Amniotic epithelial cell (primary cell): ENCODE measurements around the gene ZFYVE19.

ENCODE experiments used
- DNase-seq: peaks from one replicate; pipeline ENCODE4 v3.0.0-alpha.2; 2010; ENCODE audit warnings: low read depth

The ZFYVE19 gene, protein sequence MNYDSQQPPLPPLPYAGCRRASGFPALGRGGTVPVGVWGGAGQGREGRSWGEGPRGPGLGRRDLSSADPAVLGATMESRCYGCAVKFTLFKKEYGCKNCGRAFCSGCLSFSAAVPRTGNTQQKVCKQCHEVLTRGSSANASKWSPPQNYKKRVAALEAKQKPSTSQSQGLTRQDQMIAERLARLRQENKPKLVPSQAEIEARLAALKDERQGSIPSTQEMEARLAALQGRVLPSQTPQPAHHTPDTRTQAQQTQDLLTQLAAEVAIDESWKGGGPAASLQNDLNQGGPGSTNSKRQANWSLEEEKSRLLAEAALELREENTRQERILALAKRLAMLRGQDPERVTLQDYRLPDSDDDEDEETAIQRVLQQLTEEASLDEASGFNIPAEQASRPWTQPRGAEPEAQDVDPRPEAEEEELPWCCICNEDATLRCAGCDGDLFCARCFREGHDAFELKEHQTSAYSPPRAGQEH

DNA sequence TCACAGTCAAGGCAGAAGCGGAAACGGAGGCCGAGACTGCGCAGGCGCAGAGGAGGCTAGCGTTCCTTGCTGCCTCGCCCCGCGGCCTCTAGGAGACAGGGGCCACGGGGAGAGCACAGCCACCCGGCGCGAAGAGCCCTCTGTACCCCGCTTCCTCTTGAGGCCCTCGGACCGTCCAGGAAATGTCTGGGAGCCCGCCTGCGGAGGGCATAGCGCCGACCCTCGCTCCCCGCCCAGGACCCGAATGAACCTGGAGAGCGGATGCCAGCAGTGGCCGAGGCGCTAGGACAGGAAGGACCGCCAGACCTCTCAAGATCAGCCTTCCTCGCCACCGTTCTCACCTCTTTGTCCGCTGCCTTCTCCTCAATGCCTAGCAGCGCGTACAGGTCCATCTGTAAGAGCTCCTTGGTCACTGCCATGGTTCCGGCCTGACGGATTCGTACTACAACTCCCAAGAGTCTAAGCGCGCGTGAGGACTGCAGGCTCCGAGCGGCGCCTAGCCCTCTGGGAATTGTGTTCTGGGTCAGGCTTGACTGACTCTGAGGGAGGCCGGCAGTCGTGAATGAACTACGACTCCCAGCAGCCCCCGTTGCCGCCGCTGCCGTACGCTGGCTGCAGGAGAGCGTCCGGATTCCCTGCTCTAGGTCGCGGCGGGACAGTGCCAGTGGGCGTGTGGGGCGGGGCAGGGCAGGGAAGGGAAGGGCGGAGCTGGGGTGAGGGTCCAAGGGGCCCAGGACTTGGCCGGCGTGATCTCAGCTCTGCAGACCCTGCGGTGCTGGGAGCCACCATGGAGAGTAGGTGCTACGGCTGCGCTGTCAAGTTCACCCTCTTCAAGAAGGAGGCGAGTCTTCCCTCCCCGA, at the start of gene ZFYVE19, which contains the start of gene DNAJC17:
TSS of gene ZFYVE19 (plus strand) at position 62 of the 860 bp plus-strand sequence. CDS start at position 563, 501 bp downstream.
TSS of gene DNAJC17 (minus strand) at position 446 of the 860 bp plus-strand sequence. CDS start at position 419, 27 bp downstream.
- peak; percentile 97 for DNase-seq

GRCh38 chr15:40759961-40760360, 46.9 kb upstream of the ZFYVE19 start:
- no peak for DNase-seq

DNA sequence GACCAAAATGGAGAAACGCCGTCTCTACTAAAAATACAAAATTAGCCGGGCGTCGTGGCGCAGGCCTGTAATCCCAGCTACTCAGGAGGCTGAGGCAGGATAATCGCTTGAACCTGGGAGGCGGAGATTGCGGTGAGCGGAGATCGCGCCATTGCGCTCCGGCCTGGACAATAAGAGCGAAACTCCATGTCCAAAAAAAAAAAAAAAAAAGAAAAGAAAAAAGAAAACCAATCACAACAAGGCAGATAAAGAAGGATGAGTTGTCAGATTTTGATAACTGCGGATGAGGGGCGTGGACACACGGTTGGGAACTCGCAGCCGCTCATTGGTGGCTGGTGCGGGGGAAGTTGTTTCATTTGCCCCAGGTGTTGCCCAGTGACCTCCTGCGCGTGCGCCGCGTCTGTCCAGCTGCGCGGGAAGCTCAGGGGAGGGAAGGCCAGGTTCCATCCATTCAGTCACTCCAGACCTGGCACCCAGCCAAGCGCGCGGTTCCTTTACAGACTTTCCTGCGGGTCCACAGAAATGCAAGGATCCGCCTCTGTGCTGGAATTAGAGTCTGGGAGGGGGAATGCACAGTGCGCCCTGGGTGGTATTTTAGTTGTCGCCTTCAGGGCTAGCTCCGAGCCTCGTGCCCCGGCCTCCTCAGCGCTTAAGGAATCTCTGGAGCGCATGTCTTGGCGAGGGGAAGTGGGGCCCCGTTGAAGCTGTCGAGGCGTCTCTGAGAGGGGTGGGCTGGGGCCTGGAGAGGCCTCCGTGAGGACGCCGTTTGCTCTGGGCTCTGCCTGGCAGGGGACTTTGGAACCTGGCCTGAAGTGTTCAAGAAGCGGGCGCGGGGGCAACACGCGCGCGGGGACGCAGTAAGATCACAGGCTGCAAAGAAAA, 43.7 kb upstream of the ZFYVE19 start:
- DNase-seq, result peak; percentile 26

DNA sequence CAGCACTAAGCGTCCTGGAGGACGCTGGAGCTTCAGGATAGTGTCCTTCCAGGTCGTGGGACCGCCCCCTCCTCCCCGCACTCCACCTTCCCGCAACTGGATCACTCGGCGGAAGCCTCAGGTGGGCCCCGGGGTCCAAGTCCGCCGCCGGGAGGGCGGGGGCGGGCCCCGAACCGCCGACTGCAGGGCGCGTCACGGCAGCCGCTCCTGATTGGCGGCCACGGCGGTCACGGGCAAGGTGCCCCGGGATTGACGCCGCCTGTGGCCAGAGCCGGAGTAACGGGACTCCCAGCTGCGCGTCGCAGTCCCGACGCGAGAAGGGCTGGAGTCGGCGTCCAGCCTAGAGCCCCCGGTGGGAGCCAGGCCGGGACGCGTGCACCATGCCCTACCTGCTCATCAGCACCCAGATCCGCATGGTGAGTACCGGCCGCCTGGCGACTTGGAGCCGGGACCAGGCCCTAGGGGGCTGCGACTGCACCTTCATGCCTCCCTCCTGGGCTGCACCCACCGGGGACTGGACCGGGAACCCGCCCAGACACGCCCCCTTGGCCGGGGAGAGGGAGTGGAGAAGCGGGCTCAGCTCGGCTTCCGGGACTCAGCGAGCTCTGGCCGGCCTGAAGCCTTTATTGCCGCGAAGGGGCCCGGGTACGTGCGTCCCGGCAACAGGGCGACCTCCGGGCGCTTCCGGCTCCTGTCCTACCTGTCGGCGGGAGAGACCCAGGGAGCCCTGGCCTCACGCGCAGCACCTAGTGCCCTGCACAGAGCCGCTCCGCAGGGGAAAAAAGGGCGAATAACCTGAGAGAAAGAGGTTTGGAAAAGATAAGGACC, 42.9 kb upstream of the ZFYVE19 start, which contains the start of gene GCHFR:
TSS of gene GCHFR (plus strand) at position 268 of the 828 bp plus-strand sequence. CDS start at position 381, 113 bp downstream.
- peak; percentile 53 for DNase-seq

GRCh38 chr15:40764629-40765103, 42.2 kb upstream of the ZFYVE19 start:
- peak; percentile 19 for DNase-seq

- no peak for DNase-seq
These were observed 40.6 kb upstream of the ZFYVE19 start for GRCh38 chr15:40766194-40766815.

DNA sequence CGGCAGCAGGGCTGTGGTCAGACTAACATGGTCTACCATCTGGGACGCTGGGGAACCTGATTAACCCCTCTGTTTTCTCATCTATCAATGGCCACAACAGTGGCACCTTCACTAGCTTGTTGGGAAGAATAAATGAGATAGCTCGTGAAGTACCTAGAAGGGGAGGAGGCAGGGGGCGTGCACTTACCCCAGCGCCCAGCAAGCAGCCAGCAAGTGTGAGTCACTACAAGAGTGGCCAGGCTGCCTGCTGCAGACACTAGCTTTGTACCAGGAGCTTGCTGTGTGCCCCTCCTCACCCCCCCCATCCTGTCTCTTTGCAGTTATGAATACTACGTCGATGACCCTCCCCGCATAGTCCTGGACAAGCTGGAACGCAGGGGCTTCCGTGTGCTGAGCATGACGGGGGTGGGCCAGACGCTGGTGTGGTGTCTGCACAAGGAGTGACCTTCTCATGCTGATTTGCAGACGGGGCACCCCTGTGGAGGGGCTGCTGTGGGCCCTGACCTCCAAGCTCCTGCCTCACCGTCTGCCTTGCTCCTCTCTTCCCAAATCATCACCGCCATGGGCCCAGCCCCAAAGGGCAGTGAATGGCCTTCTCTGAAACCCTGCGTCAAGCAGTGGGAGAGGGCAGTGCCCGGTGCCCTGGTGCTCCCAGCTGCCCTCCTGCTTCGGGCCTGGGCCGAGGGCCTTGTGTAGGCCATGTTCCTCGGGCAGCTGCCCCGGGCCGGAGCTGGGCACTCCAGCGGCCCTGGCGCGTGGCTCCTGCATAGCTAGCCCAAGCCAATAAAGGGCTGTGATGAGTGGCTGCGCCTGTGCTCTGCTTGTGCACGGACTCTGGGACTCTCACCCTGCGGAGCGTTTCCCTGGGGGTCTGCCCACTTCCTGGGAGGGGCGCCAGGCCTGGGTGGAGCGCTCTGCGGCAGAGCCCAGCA, 39.7 kb upstream of the ZFYVE19 start:
- DNase-seq, result peak; percentile 67

- DNase-seq, result no peak
These were observed 38.9 kb upstream of the ZFYVE19 start for GRCh38 chr15:40767838-40768500.

GRCh38 chr15:40768521-40769273, 38.2 kb upstream of the ZFYVE19 start:
- DNase-seq, result no peak

GRCh38 chr15:40769274-40770146, 37.4 kb upstream of the ZFYVE19 start, which contains the start of gene C15orf62:
Gene C15orf62, plus strand, starts transcription at chr15:40769980. Its CDS starts 516 bp downstream, at chr15:40770496.
- DNase-seq, result peak; percentile 58

DNA sequence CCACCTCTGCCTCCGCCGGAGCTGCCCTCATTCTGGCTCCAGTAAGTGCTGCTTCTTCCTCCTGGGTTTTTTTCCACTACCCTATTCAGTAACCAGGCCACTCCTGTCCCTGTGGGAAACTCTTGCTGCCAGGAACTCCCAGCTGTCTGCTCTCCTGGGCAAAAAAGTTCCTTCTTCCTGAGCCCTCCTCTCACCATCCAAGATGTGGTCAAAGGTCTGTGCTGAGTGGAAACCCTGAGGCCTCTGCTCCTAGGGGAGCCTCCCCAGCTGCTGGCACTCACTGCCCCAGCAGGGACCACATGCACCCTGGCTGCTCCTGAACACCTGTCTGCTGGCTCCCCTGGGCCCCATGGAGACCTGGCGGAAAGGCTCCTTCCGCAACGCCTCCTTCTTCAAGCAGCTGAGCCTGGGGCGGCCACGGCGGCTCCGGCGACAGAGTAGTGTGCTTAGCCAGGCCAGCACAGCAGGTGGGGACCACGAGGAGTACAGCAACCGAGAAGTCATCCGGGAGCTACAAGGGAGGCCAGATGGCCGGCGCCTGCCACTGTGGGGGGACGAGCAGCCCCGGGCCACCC, 36.7 kb upstream of the ZFYVE19 start:
- no peak for DNase-seq

- DNase-seq, result no peak
These were observed 35.6 kb upstream of the ZFYVE19 start for GRCh38 chr15:40771242-40771641.

GRCh38 chr15:40772014-40772413, 34.9 kb upstream of the ZFYVE19 start:
- no peak for DNase-seq

GRCh38 chr15:40773496-40773895, 33.4 kb upstream of the ZFYVE19 start:
- DNase-seq, result no peak

- DNase-seq, result no peak
These were observed 33.0 kb upstream of the ZFYVE19 start for GRCh38 chr15:40773902-40774301.

DNA sequence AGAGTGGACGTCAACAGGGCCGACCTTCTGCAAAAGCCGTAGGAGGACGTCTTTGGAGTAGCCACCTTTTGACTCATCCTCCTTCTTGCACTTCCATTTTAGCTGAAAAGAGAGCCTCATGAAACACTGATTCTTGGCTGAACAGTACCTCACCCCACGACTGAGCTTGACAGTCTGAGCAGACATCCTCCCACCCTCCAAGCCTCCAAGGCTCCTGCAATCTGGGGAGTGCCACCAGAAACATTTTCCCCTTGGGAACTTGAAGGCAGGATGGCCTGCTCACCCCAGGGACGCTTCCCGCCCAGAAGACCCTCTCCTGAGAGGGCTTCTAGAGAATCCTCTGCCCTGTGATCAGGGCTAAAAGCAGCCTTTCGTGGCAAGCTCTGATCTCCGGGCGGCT, 31.9 kb upstream of the ZFYVE19 start:
- no peak for DNase-seq
